KG1 (cell line): ENCODE results near the gene MACROD2.
"Not testable (repeated sequence)": the region's sequence is repeated elsewhere in the genome, so short reads cannot be mapped to it uniquely, and the experiment has no call there.

ENCODE experiments used
- DNase-seq: peaks from one replicate; lab custom pipeline; 2025; lab: John Stamatoyannopoulos, UW

Gene MACROD2

GRCh38 chr20:15528391-15529111 lies 1533.2 kb downstream of the MACROD2 start:
- DNase-seq, result no peak

- DNase-seq, result no peak
Observed at GRCh38 chr20:15535863-15536262, 1540.5 kb downstream of the MACROD2 start.

- DNase-seq, result not testable (repeated sequence)
Observed at GRCh38 chr20:15537200-15537599, 1541.9 kb downstream of the MACROD2 start.

DNA sequence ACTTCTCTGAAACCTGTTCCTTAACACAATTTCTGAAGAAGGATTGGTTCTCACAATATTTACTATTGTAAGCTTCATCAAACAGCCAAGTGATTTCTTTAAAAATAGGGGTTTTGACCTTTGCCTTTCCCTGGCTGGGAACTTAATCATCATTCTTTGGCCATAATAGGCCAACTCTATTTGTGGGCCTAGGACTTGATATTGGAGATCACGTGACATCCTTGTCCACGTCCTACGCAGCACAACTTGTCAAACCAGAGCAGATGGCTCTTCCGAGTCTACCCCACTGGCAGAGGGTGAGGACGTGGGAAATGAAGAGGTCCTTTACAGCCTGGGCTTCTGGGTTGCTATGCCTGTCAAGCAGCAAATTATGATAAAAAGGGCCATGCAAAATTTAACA lies 1547.3 kb downstream of the MACROD2 start:
- DNase-seq, result no peak

GRCh38 chr20:15544742-15545141 lies 1549.4 kb downstream of the MACROD2 start:
- no peak for DNase-seq

DNA sequence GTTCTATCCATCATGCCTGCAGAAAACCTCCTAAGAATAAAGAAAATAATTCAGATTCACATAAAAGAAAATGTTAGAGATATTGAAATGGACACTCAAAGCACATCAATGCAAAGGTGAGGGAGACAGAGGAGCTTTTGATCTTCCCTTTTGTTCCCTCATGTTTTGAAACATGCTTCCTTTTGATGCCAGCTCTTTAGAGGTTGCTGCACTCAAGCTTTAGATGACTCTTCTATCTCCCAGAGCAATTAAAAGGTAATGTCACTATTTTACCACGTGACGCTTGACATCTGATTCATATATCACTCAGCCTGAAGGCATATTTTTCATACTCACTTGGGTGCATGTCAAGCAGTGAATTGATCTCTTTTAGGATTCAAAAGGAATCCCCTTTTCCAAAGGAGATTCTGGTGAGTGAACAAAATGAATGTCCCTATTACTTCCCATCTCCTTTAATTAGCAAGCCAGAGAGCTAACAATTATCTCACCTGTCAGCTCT lies 1551.3 kb downstream of the MACROD2 start:
- DNase-seq, result no peak

DNA sequence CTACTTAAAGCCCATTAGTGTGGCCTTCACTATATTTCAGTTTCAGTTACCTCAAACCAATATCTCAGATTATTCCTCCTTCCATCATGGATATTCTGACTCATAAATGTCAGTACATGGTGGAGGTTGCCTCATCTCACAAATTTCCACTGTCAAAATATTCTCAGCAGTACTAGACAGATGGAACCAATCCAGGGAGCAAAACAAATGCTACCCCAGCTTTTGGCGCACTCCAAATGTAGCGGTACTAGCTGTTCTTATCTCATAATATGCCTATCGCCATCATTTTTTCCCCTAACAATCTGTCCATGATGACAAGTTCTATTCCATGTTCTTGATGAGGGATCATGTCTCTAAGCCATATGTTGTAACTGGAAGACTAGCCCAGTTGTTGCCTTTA lies 1551.8 kb downstream of the MACROD2 start:
- DNase-seq, result no peak

DNA sequence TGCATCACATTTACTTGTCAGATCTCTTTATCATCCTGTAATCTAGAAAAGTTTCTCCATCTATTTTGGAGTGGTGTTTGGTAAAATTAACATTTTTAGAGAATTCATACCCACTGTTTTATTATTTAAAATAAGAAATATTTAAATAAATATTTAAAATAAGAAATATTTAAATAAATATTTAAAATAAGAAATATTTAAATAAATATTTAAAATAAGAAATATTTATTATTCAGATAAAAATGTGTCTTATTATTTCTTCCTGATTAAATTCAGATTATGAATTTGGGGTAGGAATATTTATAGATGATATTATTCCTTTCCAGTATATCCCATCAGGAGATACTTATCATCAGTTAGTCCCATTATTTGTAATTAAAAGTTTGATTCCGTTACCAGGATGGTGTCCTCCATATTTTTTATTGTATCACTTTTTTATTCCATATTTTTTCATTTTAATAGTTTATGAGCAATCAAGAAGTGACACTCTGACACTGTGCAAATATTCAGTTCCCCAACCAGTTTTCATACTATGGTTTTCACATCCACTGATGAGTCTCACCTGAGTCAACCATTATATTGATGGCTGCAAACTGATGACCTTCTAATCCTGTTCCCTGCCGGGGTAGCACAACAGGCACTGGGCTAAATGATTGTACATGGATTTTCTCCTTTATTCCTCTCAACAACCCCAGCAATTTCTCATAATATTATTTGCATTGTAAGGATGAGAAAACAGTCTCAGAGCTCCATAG lies 1555.0 kb downstream of the MACROD2 start:
- no peak for DNase-seq

- no peak for DNase-seq
Observed at GRCh38 chr20:15555913-15556312, 1560.6 kb downstream of the MACROD2 start.

GRCh38 chr20:15556869-15557268 lies 1561.6 kb downstream of the MACROD2 start:
- no peak for DNase-seq

DNA sequence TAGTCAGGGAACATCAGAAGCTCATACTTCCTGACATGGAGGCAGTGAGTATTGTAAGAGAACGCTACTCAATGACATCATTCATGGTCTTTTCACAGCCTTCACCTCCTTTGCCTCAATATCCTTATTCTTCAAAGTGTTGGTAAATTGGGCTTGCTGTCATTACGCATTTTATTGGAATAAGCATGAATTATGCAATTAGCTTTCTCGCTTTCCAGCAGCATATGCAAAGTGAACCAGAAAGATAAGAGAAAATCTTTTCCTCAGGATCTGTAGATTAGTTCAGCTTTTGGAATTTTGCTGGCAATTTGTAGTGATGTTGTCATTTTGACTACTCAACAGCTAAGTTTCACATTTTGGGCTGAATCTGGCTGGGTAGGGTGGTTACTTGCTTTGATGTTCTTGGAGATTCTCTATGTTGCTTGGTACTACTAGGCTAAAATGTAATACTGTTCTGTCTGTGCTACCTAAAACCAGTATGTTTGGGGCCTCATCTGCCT lies 1565.8 kb downstream of the MACROD2 start:
- no peak for DNase-seq

GRCh38 chr20:15561707-15562404 lies 1566.5 kb downstream of the MACROD2 start:
- no peak for DNase-seq

DNA sequence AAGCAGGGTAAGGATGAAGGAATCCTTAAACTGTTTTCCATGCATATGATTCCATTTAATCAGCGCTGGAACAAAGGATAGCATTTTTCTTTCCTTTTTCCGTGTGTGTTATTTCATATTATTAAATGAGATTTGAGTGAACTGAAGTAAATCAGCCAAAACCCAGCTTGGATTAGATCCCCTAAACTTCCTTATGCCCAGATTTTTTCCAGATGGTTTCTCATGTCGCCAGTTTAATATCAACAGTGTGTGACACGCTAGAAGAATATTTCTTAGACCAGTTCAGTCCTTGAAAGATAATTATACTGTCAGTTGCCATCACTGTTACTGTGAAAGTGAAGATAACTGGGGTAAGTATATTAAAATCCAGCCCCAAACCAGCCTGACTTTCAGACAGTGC lies 1568.5 kb downstream of the MACROD2 start:
- no peak for DNase-seq

GRCh38 chr20:15564981-15565380 lies 1569.7 kb downstream of the MACROD2 start:
- no peak for DNase-seq

GRCh38 chr20:15565786-15566185 lies 1570.5 kb downstream of the MACROD2 start:
- no peak for DNase-seq

DNA sequence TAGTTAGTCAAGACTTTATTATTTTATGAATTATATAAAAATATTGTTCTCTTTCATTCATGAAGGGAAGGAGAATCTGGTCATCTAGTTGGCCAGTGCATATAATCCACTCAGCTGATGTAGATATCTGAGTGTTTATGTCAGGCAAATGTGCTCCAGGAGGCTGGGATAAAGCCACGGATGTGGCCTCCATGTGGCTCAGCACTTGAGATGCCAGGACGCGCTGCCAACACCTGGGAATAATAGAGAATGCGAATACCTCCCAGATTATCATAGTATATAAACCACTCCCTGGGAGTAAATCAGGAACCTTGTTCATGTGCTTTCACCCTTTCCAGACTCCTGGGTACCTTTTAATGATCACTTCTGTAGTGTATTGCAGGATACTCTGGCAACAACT lies 1571.9 kb downstream of the MACROD2 start:
- no peak for DNase-seq

DNA sequence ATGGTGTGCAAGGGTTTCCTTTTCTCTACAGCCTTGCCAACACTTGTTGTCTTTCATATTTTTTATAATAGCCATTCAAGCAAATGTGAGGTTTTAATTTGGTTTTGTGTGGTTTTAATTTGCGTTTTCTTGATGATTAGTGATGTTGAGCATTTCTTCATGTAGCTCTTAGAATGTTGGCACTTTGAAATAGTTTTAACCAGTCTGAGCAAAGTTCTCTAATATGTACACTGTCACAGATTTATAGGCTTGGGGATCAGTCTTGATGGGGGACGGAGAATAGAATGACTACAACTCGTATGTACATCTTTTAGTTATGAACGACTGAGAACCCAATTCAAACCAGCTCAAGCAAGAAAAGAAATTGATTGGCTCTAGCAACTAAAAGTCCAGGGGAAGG lies 1574.8 kb downstream of the MACROD2 start:
- no peak for DNase-seq

- no peak for DNase-seq
Observed at GRCh38 chr20:15571056-15571455, 1575.7 kb downstream of the MACROD2 start.

DNA sequence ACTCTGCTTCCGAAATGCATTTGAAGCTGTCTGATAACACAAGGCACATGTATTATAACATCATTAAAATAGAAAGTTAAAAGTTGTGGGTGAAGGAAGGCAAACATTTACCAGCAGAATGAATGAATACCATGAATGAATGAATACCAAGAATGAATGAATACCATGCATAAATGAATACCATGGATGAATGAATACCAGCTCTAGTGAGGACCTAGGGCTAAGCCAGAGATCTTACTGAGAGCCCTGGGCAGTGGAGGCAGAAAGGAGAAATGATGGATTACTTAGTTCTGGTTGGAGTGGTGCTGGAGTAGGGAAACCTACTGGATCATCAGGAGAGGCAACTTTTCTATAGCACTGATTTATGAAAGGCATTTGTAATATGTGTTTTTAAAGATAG lies 1579.9 kb downstream of the MACROD2 start:
- DNase-seq, result no peak

- DNase-seq, result no peak
Observed at GRCh38 chr20:15576411-15576810, 1581.1 kb downstream of the MACROD2 start.

- no peak for DNase-seq
Observed at GRCh38 chr20:15578113-15578512, 1582.8 kb downstream of the MACROD2 start.

DNA sequence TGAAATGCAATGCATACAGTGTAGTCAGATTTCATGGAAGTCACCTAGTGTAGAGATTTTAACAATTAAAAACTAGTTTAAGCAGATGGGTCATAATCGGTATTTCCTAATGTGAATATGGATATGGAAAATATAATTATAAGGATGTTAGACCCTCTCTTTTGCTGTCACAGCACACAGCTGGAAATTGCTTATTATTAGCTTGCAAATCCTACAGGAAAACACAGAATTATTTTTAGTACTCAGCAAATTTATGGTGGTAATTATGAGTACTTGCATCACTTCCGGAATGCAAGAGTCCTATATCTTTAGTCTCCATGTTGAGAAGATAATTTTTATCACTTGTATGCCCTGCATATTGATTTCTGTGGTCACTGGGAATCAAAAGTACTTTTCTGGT lies 1584.4 kb downstream of the MACROD2 start:
- DNase-seq, result no peak
